IMR-90 (cell line): ENCODE measurements around the gene PCDHB10. TPM values are rescaled to one million over a fixed set of nuclear protein-coding genes. Genes with fewer than 3 reads are reported as not detected.
"Not testable (repeated sequence)": the region's sequence is repeated elsewhere in the genome, so short reads cannot be mapped to it uniquely, and the experiment has no call there.

Experiments used
- ATAC-seq: fragments of 200-7000 bp; cut with Tn5 transposase; 2 replicates; pipeline ENCODE4 v1.9.1; 2020; ENCODE audit warnings: low read depth, mild to moderate bottlenecking, moderate library complexity
- BruUV-seq: library from RNA; stranded (reverse); fragments of 400-500 nt; replicated peaks from 2 replicates; lab custom pipeline; 2021; lab: Mats Ljungman, UMichigan
- CTCF ChIA-PET: fragments of 300-600 bp; formaldehyde crosslinking; extraction: SDS; loops from one replicate; lab custom pipeline; 2021; ENCODE audit warnings: antibody characterized with exemption; lab: Yijun Ruan, JAX
- POLR2A ChIA-PET: fragments of 300-600 bp; sonication (Branson Sonifier 250); formaldehyde crosslinking; loops from one replicate; lab custom pipeline; 2022; ENCODE audit warnings: antibody characterized with exemption; ENCODE audit not compliant: unreplicated experiment; lab: Charles Lee
- DNase-seq: peaks from one replicate; pipeline ENCODE4 v3.0.0; 2013
- H2AFZ ChIP-seq: replicated peaks from 2 replicates; pipeline ENCODE3; 2013; ENCODE audit warnings: low read length, mild to moderate bottlenecking; ENCODE audit not compliant: poor library complexity
- H2AK5ac ChIP-seq: 2 replicates; pipeline ENCODE4 v1.6.1; 2013; ENCODE audit warnings: low read depth, low read length, inconsistent platforms
- H2AK9ac ChIP-seq: replicated peaks from 2 replicates; pipeline ENCODE3; 2013; ENCODE audit warnings: mild to moderate bottlenecking, low read depth, low read length, moderate library complexity; ENCODE audit not compliant: poor library complexity
- H2BK120ac ChIP-seq: 2 replicates; pipeline ENCODE4 v1.6.1; 2013; ENCODE audit warnings: low read depth, low read length, inconsistent platforms
- H2BK15ac ChIP-seq: 3 replicates; pipeline ENCODE4 v1.6.1; 2013; ENCODE audit warnings: low read depth, low read length, inconsistent platforms
- H2BK20ac ChIP-seq: 2 replicates; pipeline ENCODE4 v1.6.1; 2013; ENCODE audit warnings: low read depth, mild to moderate bottlenecking, inconsistent platforms, low read length, moderate library complexity
- H2BK5ac ChIP-seq: 2 replicates; pipeline ENCODE4 v1.6.1; 2013; ENCODE audit warnings: mild to moderate bottlenecking, low read depth, low read length, inconsistent platforms; ENCODE audit not compliant: poor library complexity, severe bottlenecking
- H3K14ac ChIP-seq: replicated peaks from 2 replicates; pipeline ENCODE4 v1.6.1; 2013; ENCODE audit warnings: low read depth, low read length, inconsistent platforms
- H3K18ac ChIP-seq: 2 replicates; pipeline ENCODE4 v1.6.1; 2013; ENCODE audit warnings: low read depth, low read length, control low read depth
- H3K23ac ChIP-seq: 2 replicates; pipeline ENCODE4 v1.6.1; 2013; ENCODE audit warnings: low read depth, low read length, inconsistent platforms
- H3K27ac ChIP-seq: 2 replicates; pipeline ENCODE4 v1.5.1; 2013; ENCODE audit warnings: mild to moderate bottlenecking, control low read depth, low read length; ENCODE audit not compliant: insufficient read depth
- H3K27me3 ChIP-seq: 2 replicates; pipeline ENCODE4 v1.6.1; 2013; ENCODE audit warnings: low read length; ENCODE audit not compliant: control insufficient read depth, insufficient read depth
- H3K36me3 ChIP-seq: 2 replicates; pipeline ENCODE4 v1.6.1; 2013; ENCODE audit warnings: low read length, mixed read lengths; ENCODE audit not compliant: control insufficient read depth, insufficient read depth
- H3K4ac ChIP-seq: 2 replicates; pipeline ENCODE4 v1.6.1; 2013; ENCODE audit warnings: low read depth, low read length, inconsistent platforms
- H3K4me1 ChIP-seq: 2 replicates; pipeline ENCODE4 v1.6.1; 2013; ENCODE audit warnings: low read length, mixed read lengths; ENCODE audit not compliant: control insufficient read depth, insufficient read depth
- H3K4me2 ChIP-seq: 2 replicates; pipeline ENCODE4 v1.6.1; 2013; ENCODE audit warnings: low read depth, mild to moderate bottlenecking, control low read depth, low read length, moderate library complexity
- H3K4me3 ChIP-seq: 2 replicates; pipeline ENCODE4 v1.5.1; 2013; ENCODE audit warnings: low read depth, mild to moderate bottlenecking, control low read depth, low read length, moderate library complexity; ENCODE audit not compliant: insufficient read depth
- H3K56ac ChIP-seq: 2 replicates; pipeline ENCODE4 v1.6.1; 2013; ENCODE audit warnings: low read length, inconsistent platforms; ENCODE audit not compliant: insufficient read depth; ENCODE audit errors: extremely low read depth
- H3K79me1 ChIP-seq, 2 experiments: 2 replicates each; pipeline ENCODE4 v1.6.1; 2013; ENCODE audit warnings: low read length in 2 of 2, inconsistent platforms in 1 of 2, low read depth in 1 of 2
- H3K9ac ChIP-seq: 2 replicates; pipeline ENCODE4 v1.6.1; 2013; ENCODE audit warnings: low read depth, low read length, control low read depth
- H3K9me1 ChIP-seq: 2 replicates; pipeline ENCODE4 v1.6.1; 2013; ENCODE audit warnings: low read length, inconsistent platforms; ENCODE audit not compliant: insufficient read depth
- H3K9me3 ChIP-seq: 2 replicates; pipeline ENCODE4 v1.6.1; 2013; ENCODE audit warnings: low read length; ENCODE audit not compliant: control insufficient read depth, insufficient read depth
- H4K20me1 ChIP-seq: 2 replicates; pipeline ENCODE4 v1.6.1; 2013; ENCODE audit warnings: low read length, inconsistent platforms; ENCODE audit not compliant: insufficient read depth
- H4K5ac ChIP-seq: 2 replicates; pipeline ENCODE4 v1.6.1; 2013; ENCODE audit warnings: mild to moderate bottlenecking, low read depth, low read length, control low read depth
- H4K8ac ChIP-seq, 2 experiments: 2 replicates each; pipeline ENCODE4 v1.6.1; 2013; ENCODE audit warnings: low read depth in 2 of 2, low read length in 2 of 2, control low read depth in 1 of 2, inconsistent platforms in 1 of 2
- H4K91ac ChIP-seq: 2 replicates; pipeline ENCODE4 v1.6.1; 2013; ENCODE audit warnings: low read depth, low read length, inconsistent platforms; ENCODE audit not compliant: insufficient read depth
- CTCF ChIP-seq: conservative IDR thresholded peaks from 2 replicates; pipeline ENCODE4 v1.5.1; 2012; ENCODE audit warnings: mild to moderate bottlenecking, low read depth, low read length, improper control_type of control experiment
- FOS ChIP-seq: fragments of 150-350 bp; IDR thresholded peaks from 2 replicates; pipeline ENCODE4 v1.6.1; 2016; ENCODE audit warnings: low read depth, low read length
- RFX5 ChIP-seq: IDR thresholded peaks from 2 replicates; pipeline ENCODE4 v1.8.0; 2012; ENCODE audit warnings: low read depth, mild to moderate bottlenecking, low read length, moderate library complexity
- WGBS, 2 experiments: methylation state at CpG; one replicate each; pipeline versions ENCODE4 v1.1.5 to v1.1.7; 2013; ENCODE audit warnings: missing lambda C conversion rate in 2 of 2; ENCODE audit not compliant: insufficient read length in 1 of 2; ENCODE audit errors: extremely low coverage in 2 of 2; 5-methylcytosine and 5-hydroxymethylcytosine counted together
- dilution Hi-C: fragments of 300-500 bp; cut with HindIII; formaldehyde crosslinking; loops from one replicate; pipeline ENCODE4 v1.14.3; 2018; ENCODE audit warnings: low sequenced_read_pairs; ENCODE audit not compliant: unreplicated experiment
- in situ Hi-C: fragments of 300-500 bp; cut with MboI; formaldehyde crosslinking; loops from 3 replicates; pipeline ENCODE4 v1.14.3; 2019; ENCODE audit warnings: low sequenced_read_pairs, inconsistent platforms, mixed read lengths
- intact Hi-C: fragments of 100-400 bp; cut with micrococcal nuclease; formaldehyde crosslinking; loops from 2 replicates; pipeline ENCODE4 v1.10.0; 2022
- polyA plus RNA-seq, 3 experiments: library from polyadenylated mRNA; depleted of rRNA; stranded (reverse); fragments of >200 nt; gene quantifications; 2 replicates each; pipeline ENCODE4 v1.2.3, GENCODE V29; 2012; ENCODE audit warnings: low replicate concordance in 1 of 3
- total RNA-seq: library from RNA; depleted of rRNA; stranded (reverse); fragments of >200 nt; gene quantifications from 2 replicates; pipeline ENCODE4 v1.2.3, GENCODE V29; 2012

The PCDHB10 gene
- total and polyA plus RNA-seq, 2 of the 4 experiments (the other 2 are of a cell fraction): 0.18 to 0.22 TPM

GRCh38 chr5:141186897-141187512, 5.1 kb upstream of the PCDHB10 start, which contains the start of gene PCDHB9:
TSS of gene PCDHB9 (plus strand) at chr5:141187161. CDS start at chr5:141187319, 158 bp downstream.
- Histone ChIP-seq H2BK20ac (no peak within 1 kb of the TSS), H3K27ac (no peak within 1 kb of the TSS), H3K4me2 (peak within 1 kb of the TSS; percentile 57; the same call in 1 of the 2 replicates), H4K5ac (no peak within 1 kb of the TSS), H4K20me1 (no peaks in the 10 kb centered on the region), H3K14ac (no peak within 1 kb of the TSS), H3K9ac (0 out of 2 replicates have a peak within 1 kb of the TSS, but pooled peaks have one; percentile 54), H2BK120ac (no peak within 1 kb of the TSS), H2BK5ac (no peak within 1 kb of the TSS), H2BK15ac (no peak within 1 kb of the TSS), H3K9me1 (no peaks in the 10 kb centered on the region), H3K79me1 (no peaks in the 10 kb centered on the region), H3K36me3 (no peaks in the 10 kb centered on the region), H3K4me3 (peak within 1 kb of the TSS; percentile 43; the same call in 1 of the 2 replicates), H3K4ac (no peak within 1 kb of the TSS), H2AK5ac (no peak within 1 kb of the TSS), H3K4me1 (no peaks in the 10 kb centered on the region), H3K23ac (no peak within 1 kb of the TSS), H4K8ac (no peak within 1 kb of the TSS), H3K9me3 (peaks cover 20% of the 10 kb centered on the region; the same call in 1 of the 2 replicates), H2AK9ac (no peak within 1 kb of the TSS), H3K18ac (no peak within 1 kb of the TSS), H4K91ac (no peak within 1 kb of the TSS), H3K27me3 (no peaks in the 10 kb centered on the region), H3K56ac (no peak within 1 kb of the TSS), H2AFZ (no peak within 1 kb of the TSS)
- ChIA-PET POLR2A (no interaction called here), CTCF (interaction anchor here (0.7 to 1.4 kb wide), 3 partner anchors 22 to 377 kb away, joined by 3 to 5 read pairs (median 3); partner anchors contain the start of gene PCDHB12)
- TF ChIP-seq CTCF (peak; percentile 38), FOS (no peak), RFX5 (no peak)
- 40% methylated on average over 3 of the region's 9 CpGs; no CpG with 5 or more reads in 1 of the 2 experiments for WGBS, 2 experiments
- intact Hi-C loops: no loop called here
- ATAC-seq (no peak), DNase-seq (peak; percentile 8)
- no TSS peak for BruUV-seq
- in situ Hi-C loops: no loop called here
- dilution Hi-C loops: no loop called here

GRCh38 chr5:141188682-141189081, 3.5 kb upstream of the PCDHB10 start:
- intact Hi-C loops, BruUV-seq, H3K56ac ChIP-seq, CTCF ChIA-PET, in situ Hi-C loops, H3K14ac ChIP-seq, H4K91ac ChIP-seq, H3K79me1 ChIP-seq, POLR2A ChIA-PET, H2AK9ac ChIP-seq, H2BK120ac ChIP-seq, H3K9me1 ChIP-seq, H3K27me3 ChIP-seq, H3K23ac ChIP-seq, H3K36me3 ChIP-seq, H3K4me1 ChIP-seq, ATAC-seq, H4K8ac ChIP-seq, H2BK5ac ChIP-seq, H3K4ac ChIP-seq, DNase-seq, H2BK20ac ChIP-seq, H3K9ac ChIP-seq, H3K27ac ChIP-seq, H4K20me1 ChIP-seq, dilution Hi-C loops, H3K4me2 ChIP-seq, H4K5ac ChIP-seq, H2AK5ac ChIP-seq, H2BK15ac ChIP-seq, H3K18ac ChIP-seq, H2AFZ ChIP-seq, H3K4me3 ChIP-seq: not testable (repeated sequence)
- H3K9me3 ChIP-seq: peaks cover 15% of the 10 kb centered on the region; the same call in 1 of the 2 replicates
- no CpG with 5 or more reads among the region's 37 CpGs for WGBS, 2 experiments
